Right lobe of liver (tissue), 6 donors: Measurements from ENCODE around the gene LHPP. TPM values are rescaled to one million over a fixed set of nuclear protein-coding genes. Genes with fewer than 3 reads are reported as not detected.

Experiments used
- ATAC-seq, 4 donors: fragments of 200-7000 bp; cut with Tn5 transposase; one replicate each; pipeline ENCODE4 v1.9.1; 2020; ENCODE audit warnings: mild to moderate bottlenecking in 4 of 4, moderate library complexity in 4 of 4
- DNase-seq, 3 donors: peaks; one replicate each; pipeline ENCODE4 v3.0.0-alpha.2; 2020
- H3K27ac ChIP-seq, 3 donors: fragments of 200-600 bp; one replicate each; pipeline ENCODE4 v1.8.0; 2022
- H3K27me3 ChIP-seq, 2 donors: fragments of 200-600 bp; one replicate each; pipeline ENCODE4 v1.8.0; 2022
- H3K36me3 ChIP-seq, 4 donors: fragments of 200-600 bp; sonication (generic) in 1 of 4; one replicate each; pipeline versions ENCODE4 v1.5.1 to v1.8.0; 2017 to 2022; ENCODE audit warnings: control low read depth in 1 of 4
- H3K4me1 ChIP-seq, 4 donors: fragments of 200-600 bp; sonication (generic) in 1 of 4; one replicate each; pipeline versions ENCODE4 v1.5.1 to v1.8.0; 2017 to 2022; ENCODE audit warnings: control low read depth in 1 of 4
- H3K4me3 ChIP-seq, 3 donors: fragments of 200-600 bp; one replicate each; pipeline ENCODE4 v1.8.0; 2022
- H3K9me3 ChIP-seq, 4 donors: fragments of 200-600 bp; sonication (generic) in 1 of 4; one replicate each; pipeline versions ENCODE4 v1.5.1 to v1.8.0; 2017 to 2022; ENCODE audit warnings: control low read depth in 1 of 4
- CTCF ChIP-seq, 4 donors: fragments of 200-600 bp in 3 of 4; fragments of 450-650 bp in 1 of 4; IDR thresholded peaks; one replicate each; pipeline versions ENCODE4 v1.5.1 to v1.8.0; 2016 to 2022; ENCODE audit warnings: antibody characterized with exemption in 4 of 4, mild to moderate bottlenecking in 2 of 4
- POLR2A ChIP-seq: fragments of 450-650 bp; IDR thresholded peaks from one replicate; pipeline ENCODE4 v1.6.1; 2017; ENCODE audit warnings: antibody characterized with exemption, mild to moderate bottlenecking
- WGBS: methylation state at CpG from one replicate; pipeline ENCODE4 v1.1.6; 2018; ENCODE audit warnings: low coverage, low lambda C conversion rate; ENCODE audit not compliant: insufficient coverage; ENCODE audit errors: missing lambda C conversion rate; 5-methylcytosine and 5-hydroxymethylcytosine counted together
- intact Hi-C, 2 donors: fragments of 100-400 bp; cut with DNase I; formaldehyde crosslinking; loops; one replicate each; pipeline versions ENCODE4 v1.11.2 to v1.14.1; 2022
- total RNA-seq, 6 experiments: library from RNA; depleted of rRNA in 2 of 6; stranded (reverse); fragments of >200 nt in 2 of 6; fragmentation: NEBNext Ultra II Directional in 3 of 6; extraction: Animal tissue kit (Norgen Biotek cat#: 25700) in 3 of 6; gene quantifications; one replicate each; pipeline versions ENCODE4 v1.1.0 to v1.2.4, GENCODE V29; 2016 to 2023
- donor health status: DM: no; HTN: yes; CAD: no.
- donor health status: DM: no; HTN: no; CAD: no.
- donor health status: DM: no; HTN: no; CAD: no.
- donor health status: DM: no; HTN: yes; CAD: no.
- donor health status: DM: no; HTN: yes; CAD: no.

The LHPP gene
- total RNA-seq, 6 experiments from 2014 or later: 19.3 to 56.3 (median 36.3) TPM

- no peak within 1 kb of the TSS for H3K4me3 ChIP-seq
- WGBS: 7% methylated on average over 18 of the region's 57 CpGs
- no peaks in the 10 kb centered on the region for H3K36me3 ChIP-seq
- no peaks in the 10 kb centered on the region for H3K9me3 ChIP-seq
- ATAC-seq: peak in 3 of 4 donors; percentile 13 to 29 (median 17)
- H3K27me3 ChIP-seq: peaks cover 0 to 44% of the 10 kb centered on the region in 2 donors
- peaks cover 0 to 25% (median 0%) of the 10 kb centered on the region in 4 donors for H3K4me1 ChIP-seq
- intact Hi-C loops: no loop called here
- no peak within 1 kb of the TSS for H3K27ac ChIP-seq
- no peak for DNase-seq
- TF ChIP-seq POLR2A (no peak), CTCF (IDR thresholded peaks at IDR 0.05) (no peak)
Observed at GRCh38 chr10:124450012-124450782, 11.4 kb upstream of the LHPP start, which contains the start of gene NKX1-2. Gene NKX1-2, minus strand, starts transcription at chr10:124450035. Its CDS starts 92 bp downstream, at chr10:124449943.

- TF ChIP-seq CTCF (IDR thresholded peaks at IDR 0.05) (no peak), POLR2A (no peak)
- no peaks in the 10 kb centered on the region for H3K9me3 ChIP-seq
- no peak overlapping the region for H3K4me3 ChIP-seq
- H3K27ac ChIP-seq: no peak overlapping the region
- intact Hi-C loops: no loop called here
- no peak for ATAC-seq
- peaks cover 0 to 25% (median 0%) of the 10 kb centered on the region in 4 donors for H3K4me1 ChIP-seq
- H3K27me3 ChIP-seq: peaks cover 0 to 44% of the 10 kb centered on the region in 2 donors
- 12% methylated on average over 3 of the region's 5 CpGs for WGBS
- no peak for DNase-seq
- no peaks in the 10 kb centered on the region for H3K36me3 ChIP-seq
Observed at GRCh38 chr10:124450783-124451057, 10.9 kb upstream of the LHPP start.

GRCh38 chr10:124451276-124451675, 10.3 kb upstream of the LHPP start:
- Histone ChIP-seq H3K9me3 (no peaks in the 10 kb centered on the region), H3K27ac (no peak overlapping the region), H3K27me3 (peaks cover 0 to 44% of the 10 kb centered on the region in 2 donors), H3K4me1 (peaks cover 0 to 25% (median 0%) of the 10 kb centered on the region in 4 donors), H3K4me3 (no peak overlapping the region), H3K36me3 (no peaks in the 10 kb centered on the region)
- TF ChIP-seq POLR2A (no peak), CTCF (IDR thresholded peaks at IDR 0.05) (no peak)
- 38% methylated on average over 6 of the region's 6 CpGs for WGBS
- ATAC-seq (no peak), DNase-seq (no peak)
- intact Hi-C loops: no loop called here

- Histone ChIP-seq H3K36me3 (no peaks in the 10 kb centered on the region), H3K9me3 (no peaks in the 10 kb centered on the region), H3K27me3 (peaks cover 0 to 22% of the 10 kb centered on the region in 2 donors), H3K4me3 (no peak overlapping the region), H3K4me1 (peaks cover 0 to 11% (median 0%) of the 10 kb centered on the region in 4 donors), H3K27ac (no peak overlapping the region)
- TF ChIP-seq POLR2A: no peak
- no peak for TF ChIP-seq CTCF (IDR thresholded peaks at IDR 0.05)
- DNase-seq (no peak), ATAC-seq (no peak)
- WGBS: 19% methylated on average over 8 of the region's 8 CpGs
- intact Hi-C loops: no loop called here
Observed at GRCh38 chr10:124453960-124454610, 7.5 kb upstream of the LHPP start.
